Stromal cell of bone marrow (primary cell): ENCODE measurements around the gene SVBP.
A peak's percentile ranks its signal among the peaks of the same experiment; 100 is the strongest.
"Not testable (repeated sequence)": the region's sequence is repeated elsewhere in the genome, so short reads cannot be mapped to it uniquely, and the experiment has no call there.

Experiments
- DNase-seq: peaks from one replicate; pipeline ENCODE4 v3.0.0-alpha.2; 2012; ENCODE audit warnings: low read depth

The SVBP gene

GRCh38 chr1:42841440-42842147, 24.4 kb upstream of the SVBP start:
- no peak for DNase-seq

- no peak for DNase-seq
Measured at GRCh38 chr1:42841010-42841409, 23.8 kb upstream of the SVBP start.

GRCh38 chr1:42838482-42839190, 21.4 kb upstream of the SVBP start:
- DNase-seq: no peak

- no peak for DNase-seq
Measured at GRCh38 chr1:42837709-42838108, 20.5 kb upstream of the SVBP start.

GRCh38 chr1:42835422-42835821, 18.2 kb upstream of the SVBP start:
- DNase-seq: no peak

GRCh38 chr1:42834803-42835202, 17.6 kb upstream of the SVBP start:
- DNase-seq: no peak

- no peak for DNase-seq
Measured at GRCh38 chr1:42833981-42834380, 16.8 kb upstream of the SVBP start.

- no peak for DNase-seq
Measured at GRCh38 chr1:42832641-42833240, 15.5 kb upstream of the SVBP start.

GRCh38 chr1:42831273-42831672, 14.1 kb upstream of the SVBP start:
- no peak for DNase-seq

- DNase-seq: no peak
Measured at GRCh38 chr1:42830631-42831030, 13.4 kb upstream of the SVBP start.

- DNase-seq: no peak
Measured at GRCh38 chr1:42825036-42825851, 8.0 kb upstream of the SVBP start.

- DNase-seq: no peak
Measured at GRCh38 chr1:42824481-42825035, 7.4 kb upstream of the SVBP start.

GRCh38 chr1:42822800-42823392, 5.7 kb upstream of the SVBP start:
- peak; percentile 38 for DNase-seq

GRCh38 chr1:42821690-42822089, 4.5 kb upstream of the SVBP start:
- no peak for DNase-seq

- no peak for DNase-seq
Measured at GRCh38 chr1:42820813-42821212, 3.6 kb upstream of the SVBP start.

- no peak for DNase-seq
Measured at GRCh38 chr1:42817976-42818375, 779 bp upstream of the SVBP start.

- DNase-seq: no peak
Measured at GRCh38 chr1:42817440-42817767, 207 bp upstream of the SVBP start.

- DNase-seq: no peak
Measured at GRCh38 chr1:42815941-42816584, 1.1 kb downstream of the SVBP start.

- DNase-seq: not testable (repeated sequence)
Measured at GRCh38 chr1:42814815-42815214, 2.4 kb downstream of the SVBP start.

GRCh38 chr1:42807056-42807668, 10.0 kb downstream of the SVBP start:
- no peak for DNase-seq

- no peak for DNase-seq
Measured at GRCh38 chr1:42806593-42806992, 10.6 kb downstream of the SVBP start.
